GM21526 (cell line): ENCODE measurements around the gene LHX3.

Experiments used
- ATAC-seq: cut with Tn5 transposase; IDR thresholded peaks from one replicate; pipeline ENCODE4 v1.9.1; 2021; ENCODE audit warnings: moderate library complexity; ENCODE audit not compliant: unreplicated experiment, low FRiP score

The LHX3 gene

GRCh38 chr9:136204838-136205706, at the start of gene LHX3:
LHX3 (minus strand) TSS chr9:136205128; CDS start chr9:136205012, 116 bp downstream.
- no peak for ATAC-seq

- no peak for ATAC-seq
Observed at GRCh38 chr9:136253246-136254130, 48.6 kb upstream of the LHX3 start.

- ATAC-seq, result no peak
Observed at GRCh38 chr9:136252846-136253245, 47.9 kb upstream of the LHX3 start.

GRCh38 chr9:136252281-136252680, 47.4 kb upstream of the LHX3 start:
- no peak for ATAC-seq

GRCh38 chr9:136251264-136252115, 46.6 kb upstream of the LHX3 start:
- no peak for ATAC-seq

- ATAC-seq, result no peak
Observed at GRCh38 chr9:136250676-136251075, 45.7 kb upstream of the LHX3 start.

GRCh38 chr9:136249877-136250559, 45.1 kb upstream of the LHX3 start:
- ATAC-seq, result no peak

GRCh38 chr9:136248951-136249876, 44.3 kb upstream of the LHX3 start:
- ATAC-seq, result no peak

- no peak for ATAC-seq
Observed at GRCh38 chr9:136247947-136248637, 43.2 kb upstream of the LHX3 start.

GRCh38 chr9:136247551-136247916, 42.6 kb upstream of the LHX3 start:
- ATAC-seq, result no peak

- no peak for ATAC-seq
Observed at GRCh38 chr9:136246849-136247550, 42.1 kb upstream of the LHX3 start.

- ATAC-seq, result peak; percentile 46
Observed at GRCh38 chr9:136245219-136246150, 40.6 kb upstream of the LHX3 start, which contains the start of gene QSOX2. QSOX2 (minus strand) TSS chr9:136245812; CDS start chr9:136245803, 9 bp downstream.

GRCh38 chr9:136244969-136245218, 40.0 kb upstream of the LHX3 start:
- ATAC-seq, result no peak

GRCh38 chr9:136244122-136244968, 39.4 kb upstream of the LHX3 start:
- ATAC-seq, result no peak

GRCh38 chr9:136243631-136244030, 38.7 kb upstream of the LHX3 start:
- ATAC-seq, result no peak

- no peak for ATAC-seq
Observed at GRCh38 chr9:136242918-136243525, 38.1 kb upstream of the LHX3 start.
